Keratinocyte (primary cell): ENCODE results near the gene SLC2A9.

Experiments used
- CTCF ChIP-seq, 3 experiments: IDR thresholded peaks in 1 of 3; conservative IDR thresholded peaks in 1 of 3; optimal IDR thresholded peaks in 1 of 3; 2 replicates in 2 of 3; 3 replicates in 1 of 3; pipeline versions ENCODE3 to v1.5.1; 2011; ENCODE audit warnings: low read length in 3 of 3, mild to moderate bottlenecking in 3 of 3, moderate library complexity in 2 of 3, control low read depth in 1 of 3, inconsistent platforms in 1 of 3; ENCODE audit not compliant: insufficient read depth in 2 of 3; ENCODE audit errors: extremely low read depth in 1 of 3
- EZH2 ChIP-seq: IDR thresholded peaks from one replicate; pipeline ENCODE4 v1.6.1; 2012; ENCODE audit warnings: inconsistent platforms, mild to moderate bottlenecking, low read length, moderate library complexity

- TF ChIP-seq CTCF (optimal IDR thresholded peaks at IDR 0.05 in 1 of 3, IDR thresholded peaks at IDR 0.05 in 1 of 3, conservative IDR thresholded peaks at IDR 0.05 in 1 of 3; ENCODE audit: extremely low read depth in 1 of 3, insufficient read depth in 2 of 3, low read length in 3 of 3) (no peak), EZH2 (no peak)
Observed at GRCh38 chr4:9943761-9944160, 77.5 kb downstream of the SLC2A9 start.
